Caco-2 (cell line): Measurements from ENCODE around the gene P2RY13. TPM values are rescaled to one million over a fixed set of nuclear protein-coding genes. Genes with fewer than 3 reads are reported as not detected.

ENCODE experiments used
- BruUV-seq: library from RNA; stranded (reverse); fragments of 400-500 nt; replicated peaks from 2 replicates; lab custom pipeline; 2021; lab: Mats Ljungman, UMichigan
- CTCF ChIA-PET: fragments of 300-600 bp; sonication (Branson Sonifier 250); formaldehyde crosslinking; loops from one replicate; lab custom pipeline; 2022; ENCODE audit warnings: antibody characterized with exemption; lab: Charles Lee
- POLR2A ChIA-PET: fragments of 300-600 bp; sonication (Branson Sonifier 250); formaldehyde crosslinking; loops from one replicate; lab custom pipeline; 2022; ENCODE audit warnings: antibody characterized with exemption; lab: Charles Lee
- DNase-seq, 2 experiments: peaks; one replicate each; pipeline versions ENCODE4 v3.0.0 to v3.0.0-alpha.2; 2020 to 2022
- H3K27me3 ChIP-seq: replicated peaks from 2 replicates; pipeline ENCODE4 v1.6.0; 2011; ENCODE audit warnings: low read length; ENCODE audit not compliant: control insufficient read depth, insufficient read depth
- H3K36me3 ChIP-seq: 2 replicates; pipeline ENCODE4 v1.5.1; 2011; ENCODE audit warnings: low read length; ENCODE audit not compliant: control insufficient read depth, insufficient read depth
- H3K4me1 ChIP-seq: fragments of 250-450 bp; sonication (Bioruptor Pico); 2 replicates; pipeline ENCODE4 v1.5.1; 2020; ENCODE audit warnings: mild to moderate bottlenecking
- H3K4me3 ChIP-seq: 2 replicates; pipeline ENCODE4 v1.5.1; 2011; ENCODE audit warnings: low read depth, mild to moderate bottlenecking, control low read depth, low read length
- H3K9me3 ChIP-seq: fragments of 250-450 bp; sonication (Bioruptor Pico); 2 replicates; pipeline ENCODE4 v1.5.1; 2020; ENCODE audit warnings: mild to moderate bottlenecking, moderate library complexity
- H3K27ac Mint-ChIP-seq: one replicate; pipeline ENCODE4 v1.8.0; 2022; ENCODE audit warnings: mixed read lengths; ENCODE audit not compliant: unreplicated experiment
- H3K27me3 Mint-ChIP-seq: one replicate; pipeline ENCODE4 v1.8.0; 2022; ENCODE audit warnings: mixed read lengths; ENCODE audit not compliant: insufficient read depth, unreplicated experiment
- H3K36me3 Mint-ChIP-seq: one replicate; pipeline ENCODE4 v1.8.0; 2022; ENCODE audit warnings: mild to moderate bottlenecking, mixed read lengths; ENCODE audit not compliant: insufficient read depth, unreplicated experiment
- H3K4me1 Mint-ChIP-seq: one replicate; pipeline ENCODE4 v1.8.0; 2022; ENCODE audit warnings: low read depth, mixed read lengths; ENCODE audit not compliant: unreplicated experiment
- H3K4me3 Mint-ChIP-seq: one replicate; pipeline ENCODE4 v1.8.0; 2022; ENCODE audit warnings: mild to moderate bottlenecking, moderate library complexity, mixed read lengths; ENCODE audit not compliant: unreplicated experiment
- H3K9me3 Mint-ChIP-seq: one replicate; pipeline ENCODE4 v1.8.0; 2022; ENCODE audit warnings: mixed read lengths; ENCODE audit not compliant: unreplicated experiment
- intact Hi-C: fragments of 100-400 bp; cut with micrococcal nuclease; formaldehyde crosslinking; loops from one replicate; pipeline ENCODE4 v1.10.0; 2022; ENCODE audit not compliant: unreplicated experiment
- total RNA-seq: library from RNA; stranded (reverse); gene quantifications from 2 replicates; pipeline ENCODE4 v1.2.3, GENCODE V29; 2022
- TF ChIP-seq, protein P1 (sequence below), 2 experiments: fragments of 200-600 bp in 1 of 2; IDR thresholded peaks; 1 replicate in 1 of 2; 2 replicates in 1 of 2; pipeline versions ENCODE4 v1.5.1 to v1.8.0; 2011 to 2022; ENCODE audit warnings: antibody characterized with exemption in 1 of 2, control low read depth in 1 of 2, inconsistent platforms in 1 of 2, low read depth in 1 of 2, low read length in 1 of 2, mild to moderate bottlenecking in 1 of 2, moderate library complexity in 1 of 2; ENCODE audit not compliant: insufficient read depth in 1 of 2, severe bottlenecking in 1 of 2, unreplicated experiment in 1 of 2

The P2RY13 gene
- total RNA-seq, 1 experiment from 2014 or later, result not detected

GRCh38 chr3:151283907-151284461, 45.4 kb downstream of the P2RY13 start:
- POLR2A ChIA-PET, result no interaction called here
- Mint-ChIP-seq H3K4me1 (peaks cover 7% of the 10 kb centered on the region), H3K9me3 (no peaks in the 10 kb centered on the region), H3K36me3 (no peaks in the 10 kb centered on the region), H3K4me3 (no peak overlapping the region), H3K27me3 (no peaks in the 10 kb centered on the region), H3K27ac (no peak overlapping the region)
- TF ChIP-seq, protein P1, sequence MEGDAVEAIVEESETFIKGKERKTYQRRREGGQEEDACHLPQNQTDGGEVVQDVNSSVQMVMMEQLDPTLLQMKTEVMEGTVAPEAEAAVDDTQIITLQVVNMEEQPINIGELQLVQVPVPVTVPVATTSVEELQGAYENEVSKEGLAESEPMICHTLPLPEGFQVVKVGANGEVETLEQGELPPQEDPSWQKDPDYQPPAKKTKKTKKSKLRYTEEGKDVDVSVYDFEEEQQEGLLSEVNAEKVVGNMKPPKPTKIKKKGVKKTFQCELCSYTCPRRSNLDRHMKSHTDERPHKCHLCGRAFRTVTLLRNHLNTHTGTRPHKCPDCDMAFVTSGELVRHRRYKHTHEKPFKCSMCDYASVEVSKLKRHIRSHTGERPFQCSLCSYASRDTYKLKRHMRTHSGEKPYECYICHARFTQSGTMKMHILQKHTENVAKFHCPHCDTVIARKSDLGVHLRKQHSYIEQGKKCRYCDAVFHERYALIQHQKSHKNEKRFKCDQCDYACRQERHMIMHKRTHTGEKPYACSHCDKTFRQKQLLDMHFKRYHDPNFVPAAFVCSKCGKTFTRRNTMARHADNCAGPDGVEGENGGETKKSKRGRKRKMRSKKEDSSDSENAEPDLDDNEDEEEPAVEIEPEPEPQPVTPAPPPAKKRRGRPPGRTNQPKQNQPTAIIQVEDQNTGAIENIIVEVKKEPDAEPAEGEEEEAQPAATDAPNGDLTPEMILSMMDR (IDR thresholded peaks at IDR 0.05; ENCODE audit: insufficient read depth in 1 of 2, low read depth in 1 of 2, low read length in 1 of 2, severe bottlenecking in 1 of 2, unreplicated experiment in 1 of 2), result no peak
- Histone ChIP-seq H3K4me3 (no peak overlapping the region), H3K9me3 (no peaks in the 10 kb centered on the region), H3K27me3 (no peaks in the 10 kb centered on the region), H3K4me1 (peaks cover 9% of the 10 kb centered on the region), H3K36me3 (no peaks in the 10 kb centered on the region)
- CTCF ChIA-PET, result no interaction called here
- BruUV-seq, result no TSS peak
- intact Hi-C loops, result loop anchor here (1.0 to 10.0 kb wide), 4 partner anchors 21 to 279 kb away; no protein-coding TSS in a partner anchor
- peak in 1 of 2 experiments; percentile 30 for DNase-seq

DNA sequence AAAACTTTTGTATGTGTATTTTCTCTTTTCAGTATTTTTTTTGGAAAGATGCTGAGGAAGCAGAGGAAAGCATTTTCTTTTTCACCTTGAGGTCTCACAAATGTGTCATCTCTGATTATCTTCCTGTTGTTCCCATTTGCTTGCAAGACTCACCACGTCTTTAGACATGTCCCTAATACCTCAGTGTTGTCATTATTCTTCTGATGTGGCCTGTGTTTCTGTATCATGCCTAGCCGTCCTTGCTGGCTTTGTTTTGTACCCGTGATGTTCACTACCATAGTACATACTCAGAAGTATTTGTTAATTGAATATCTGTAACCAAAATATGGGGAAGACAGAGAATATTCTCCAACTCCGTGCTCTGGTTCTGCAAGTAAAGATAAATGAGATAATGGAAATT, 46.0 kb downstream of the P2RY13 start:
- no peak overlapping the region for H3K4me3 Mint-ChIP-seq
- ChIA-PET CTCF (no interaction called here), POLR2A (no interaction called here)
- no peaks in the 10 kb centered on the region for H3K9me3 Mint-ChIP-seq
- Histone ChIP-seq H3K4me3 (no peak overlapping the region), H3K36me3 (no peaks in the 10 kb centered on the region), H3K4me1 (peaks cover 9% of the 10 kb centered on the region), H3K9me3 (no peaks in the 10 kb centered on the region), H3K27me3 (no peaks in the 10 kb centered on the region)
- peaks cover 7% of the 10 kb centered on the region for H3K4me1 Mint-ChIP-seq
- no TSS peak for BruUV-seq
- DNase-seq, result no peak
- H3K27me3 Mint-ChIP-seq, result no peaks in the 10 kb centered on the region
- intact Hi-C loops, result loop anchor here (1.0 to 10.0 kb wide), 4 partner anchors 22 to 279 kb away; no protein-coding TSS in a partner anchor
- no peak overlapping the region for H3K27ac Mint-ChIP-seq
- TF ChIP-seq, protein P1 (IDR thresholded peaks at IDR 0.05; ENCODE audit: insufficient read depth in 1 of 2, low read depth in 1 of 2, low read length in 1 of 2, severe bottlenecking in 1 of 2, unreplicated experiment in 1 of 2), result no peak
- no peaks in the 10 kb centered on the region for H3K36me3 Mint-ChIP-seq

- intact Hi-C loops, result loop anchor here (1.0 to 10.0 kb wide), 4 partner anchors 22 to 278 kb away; no protein-coding TSS in a partner anchor
- DNase-seq, result peak in 1 of 2 experiments; percentile 44
- no peak overlapping the region for H3K4me3 Mint-ChIP-seq
- H3K27ac Mint-ChIP-seq, result no peak overlapping the region
- ChIA-PET POLR2A (no interaction called here), CTCF (no interaction called here)
- TF ChIP-seq, protein P1 (IDR thresholded peaks at IDR 0.05; ENCODE audit: insufficient read depth in 1 of 2, low read depth in 1 of 2, low read length in 1 of 2, severe bottlenecking in 1 of 2, unreplicated experiment in 1 of 2), result peak; percentile 56 to 60
- peaks cover 7% of the 10 kb centered on the region for H3K4me1 Mint-ChIP-seq
- no peaks in the 10 kb centered on the region for H3K9me3 Mint-ChIP-seq
- no peaks in the 10 kb centered on the region for H3K9me3 ChIP-seq
- H3K4me1 ChIP-seq, result peaks cover 9% of the 10 kb centered on the region
- H3K36me3 ChIP-seq, result no peaks in the 10 kb centered on the region
- BruUV-seq, result no TSS peak
- no peak overlapping the region for H3K4me3 ChIP-seq
- no peaks in the 10 kb centered on the region for H3K27me3 ChIP-seq
- no peaks in the 10 kb centered on the region for H3K27me3 Mint-ChIP-seq
- H3K36me3 Mint-ChIP-seq, result no peaks in the 10 kb centered on the region
Measured at GRCh38 chr3:151282921-151283320, 46.4 kb downstream of the P2RY13 start.
